ENCODE measurements around the gene FAM222B. TPM values are rescaled to one million over a fixed set of nuclear protein-coding genes. Genes with fewer than 3 reads are reported as not detected.

The FAM222B gene
- total and polyA plus RNA-seq, 9 of the 15 experiments (the other 6 are each of a cell fraction or from before 2014, with no cell fraction given) = 4.0 to 34.6 (median 7.5) TPM

GRCh38 chr17:28812748-28813377 lies 29.7 kb downstream of the FAM222B start (continued):
- no peak for TF ChIP-seq BRF1 (IDR thresholded peaks at IDR 0.05; ENCODE audit: borderline replicate concordance, extremely low read depth, insufficient read length)
- no peak for TF ChIP-seq NR2F6 (CRISPR knock-in tag; IDR thresholded peaks at IDR 0.05)
- no peak for TF ChIP-seq ZNF197 (CRISPR knock-in tag; IDR thresholded peaks at IDR 0.05; ENCODE audit: low read depth)
- no peak for TF ChIP-seq FOXA1 (IDR thresholded peaks at IDR 0.05; ENCODE audit: borderline replicate concordance)
- 0 out of 2 replicates have a peak, but pooled peaks have one; percentile 12 for TF ChIP-seq GATAD2A (IDR thresholded peaks at IDR 0.05)
- TF ChIP-seq ELK3 (CRISPR knock-in tag; IDR thresholded peaks at IDR 0.05) = no peak
- 0 out of 2 replicates have a peak, but pooled peaks have one; percentile 12 for TF ChIP-seq MGA (IDR thresholded peaks at IDR 0.05)
- peak in 1 of 2 experiments; percentile 28; a peak in 2 of 4 replicates for TF ChIP-seq KDM1A (IDR thresholded peaks at IDR 0.05)
- TF ChIP-seq LARP7 (IDR thresholded peaks at IDR 0.05) = no peak
- no peak for TF ChIP-seq TCF15 (CRISPR knock-in tag; IDR thresholded peaks at IDR 0.05)
- TF ChIP-seq NCOA4 (IDR thresholded peaks at IDR 0.05; ENCODE audit: partially characterized antibody) = no peak
- no peak for TF ChIP-seq KHSRP (IDR thresholded peaks at IDR 0.05)
- TF ChIP-seq THRA (IDR thresholded peaks at IDR 0.05) = no peak

Measured in K562 (cell line).